Spleen (tissue), 11 donors: Measurements from ENCODE around the gene DDB1. TPM values are rescaled to one million over a fixed set of nuclear protein-coding genes. Genes with fewer than 3 reads are reported as not detected.
A peak's percentile ranks its signal among the peaks of the same experiment; 100 is the strongest.

ENCODE experiments used
- DNase-seq: peaks from one replicate; pipeline ENCODE4 v3.0.0-alpha.2; 2020
- H3K27ac ChIP-seq, 8 donors: fragments of 200-600 bp; sonication (generic) in 7 of 8; 1 replicate in 4 of 8; 2 replicates in 4 of 8; pipeline versions ENCODE4 v1.5.0 to v1.8.0; 2016 to 2021; ENCODE audit warnings: inconsistent platforms in 4 of 8, mild to moderate bottlenecking in 4 of 8, moderate library complexity in 1 of 8
- H3K27me3 ChIP-seq, 7 donors: fragments of 200-600 bp; sonication (generic) in 6 of 7; replicated peaks in 1 of 7; 1 replicate in 4 of 7; 2 replicates in 3 of 7; pipeline versions ENCODE4 v1.5.0 to v1.8.0; 2016 to 2021; ENCODE audit warnings: inconsistent platforms in 3 of 7, mild to moderate bottlenecking in 1 of 7
- H3K36me3 ChIP-seq, 6 donors: fragments of 200-600 bp; sonication (generic) in 5 of 6; 1 replicate in 4 of 6; 2 replicates in 2 of 6; pipeline versions ENCODE4 v1.5.0 to v1.8.0; 2016 to 2021; ENCODE audit warnings: inconsistent platforms in 2 of 6
- H3K4me1 ChIP-seq, 6 donors: fragments of 200-600 bp; sonication (generic) in 5 of 6; 1 replicate in 3 of 6; 2 replicates in 3 of 6; pipeline versions ENCODE4 v1.5.0 to v1.8.0; 2016 to 2021; ENCODE audit warnings: inconsistent platforms in 3 of 6
- H3K4me3 ChIP-seq, 8 donors: fragments of 200-600 bp; sonication (generic) in 7 of 8; 1 replicate in 4 of 8; 2 replicates in 4 of 8; pipeline versions ENCODE4 v1.5.0 to v1.8.0; 2016 to 2021; ENCODE audit warnings: inconsistent platforms in 4 of 8, mild to moderate bottlenecking in 4 of 8, moderate library complexity in 2 of 8
- H3K9me3 ChIP-seq, 8 donors: fragments of 200-600 bp; sonication (generic) in 7 of 8; 1 replicate in 4 of 8; 2 replicates in 4 of 8; pipeline versions ENCODE4 v1.5.0 to v1.8.0; 2016 to 2021; ENCODE audit warnings: inconsistent platforms in 4 of 8
- CTCF ChIP-seq, 11 experiments: fragments of 200-600 bp in 7 of 11; fragments of 450-650 bp in 4 of 11; sonication (generic) in 4 of 11; IDR thresholded peaks in 8 of 11; conservative IDR thresholded peaks in 3 of 11; 1 replicate in 7 of 11; 2 replicates in 4 of 11; pipeline versions ENCODE4 v1.4.0 to v1.8.0; 2016 to 2021; ENCODE audit warnings: antibody characterized with exemption in 11 of 11, inconsistent platforms in 4 of 11, mild to moderate bottlenecking in 1 of 11
- POLR2A ChIP-seq, 3 donors: fragments of 450-650 bp; IDR thresholded peaks; one replicate each; pipeline ENCODE4 v1.5.1; 2017; ENCODE audit warnings: antibody characterized with exemption in 3 of 3, mild to moderate bottlenecking in 1 of 3
- POLR2AphosphoS5 ChIP-seq, 3 donors: sonication (generic); formaldehyde crosslinking; IDR thresholded peaks; one replicate each; pipeline ENCODE4 v1.5.1; 2017; ENCODE audit warnings: antibody characterized with exemption in 3 of 3
- WGBS, 5 donors: extraction: QIAGEN DNeasy Blood & Tissue Kit in 3 of 5; methylation state at CpG; one replicate each; pipeline versions ENCODE4 v1.1.5 to v1.1.7; 2013 to 2018; 5-methylcytosine and 5-hydroxymethylcytosine counted together
- intact Hi-C: fragments of 100-400 bp; cut with DNase I; formaldehyde crosslinking; loops from one replicate; pipeline ENCODE4 v1.15.0; 2023; ENCODE audit warnings: low total_unique reads
- polyA plus RNA-seq, 3 donors: library from polyadenylated mRNA; stranded (reverse); fragments of 200-250 nt; gene quantifications; one replicate each; pipeline ENCODE4 v1.2.1, GENCODE V29; 2013
- total RNA-seq, 7 donors: library from RNA; depleted of rRNA in 3 of 7; stranded (reverse); fragments of >200 nt in 3 of 7; fragmentation: NEBNext Ultra II Directional in 4 of 7; extraction: Animal tissue kit (Norgen Biotek cat#: 25700) in 4 of 7; gene quantifications; one replicate each; pipeline versions ENCODE4 v1.1.0 to v1.2.1, GENCODE V29; 2016 to 2021
- donor health status: healthy with polysubstance abuse.
- donor health status: DM: no; HTN: no; CAD: no; lungs with moderate emphysema.
- donor health status: DM: no; HTN: no; CAD: no.
- donor health status: Bipolar disorder and iron deficiency.
- donor health status: healthy.
- donor health status: DM: no; HTN: no; CAD: no.
- donor health status: DM: yes; HTN: yes; CAD: no.

Gene DDB1
- total and polyA plus RNA-seq, 10 donors = 68.7 to 157 (median 133) TPM

DNA sequence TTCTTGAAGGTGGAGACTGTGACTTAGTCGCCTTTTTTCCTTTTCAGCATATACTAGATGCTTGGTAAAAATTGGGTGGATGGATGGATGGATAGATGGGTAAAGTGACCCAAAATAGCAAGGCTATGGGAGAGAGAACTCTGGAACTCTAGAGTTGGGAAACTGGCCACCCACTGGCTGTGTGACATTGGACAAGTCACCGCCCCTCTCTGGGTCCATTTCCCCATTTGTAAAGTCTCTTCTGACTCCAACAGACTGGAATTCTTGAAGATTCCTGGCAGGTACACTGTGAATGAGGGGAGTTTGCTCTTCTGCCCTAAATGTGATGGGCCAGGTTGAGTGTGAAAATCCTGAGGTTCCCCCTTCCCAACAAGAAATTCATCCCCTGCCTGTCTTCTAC, 8.1 kb upstream of the DDB1 start:
- 86 to 98% (median 95%) methylated on average over 2 of the region's 2 CpGs for WGBS, 5 donors
- no peak for TF ChIP-seq CTCF (IDR thresholded peaks at IDR 0.05 in 8 of 11, conservative IDR thresholded peaks at IDR 0.05 in 3 of 11)
- no peak for TF ChIP-seq POLR2AphosphoS5 (IDR thresholded peaks at IDR 0.05)
- no peak for TF ChIP-seq POLR2A (IDR thresholded peaks at IDR 0.05)

GRCh38 chr11:61339490-61339878, 6.6 kb upstream of the DDB1 start:
- peaks cover 0 to 61% (median 0%) of the 10 kb centered on the region in 6 donors for H3K36me3 ChIP-seq
- no peaks in the 10 kb centered on the region for H3K9me3 ChIP-seq
- no peak overlapping the region for H3K4me3 ChIP-seq
- intact Hi-C loops = loop anchor here (10.0 kb wide), 1 partner anchor 85 kb away; the partner anchor contains the start of gene CPSF7
- no peaks in the 10 kb centered on the region for H3K27me3 ChIP-seq
- TF ChIP-seq CTCF (IDR thresholded peaks at IDR 0.05 in 8 of 11, conservative IDR thresholded peaks at IDR 0.05 in 3 of 11) (no peak), POLR2AphosphoS5 (IDR thresholded peaks at IDR 0.05) (no peak)
- H3K27ac ChIP-seq = no peak overlapping the region
- peaks cover 11 to 37% (median 25%) of the 10 kb centered on the region in 6 donors for H3K4me1 ChIP-seq
- 89 to 95% (median 91%) methylated on average over 4 of the region's 4 CpGs for WGBS, 5 donors
- no peak for DNase-seq

More for the DNA sequence above, 8.1 kb upstream of the DDB1 start:
- no peaks in the 10 kb centered on the region for H3K9me3 ChIP-seq
- DNase-seq = no peak
- no peak overlapping the region for H3K4me3 ChIP-seq
- intact Hi-C loops = no loop called here
- H3K4me1 ChIP-seq = peaks cover 18 to 40% (median 28%) of the 10 kb centered on the region in 6 donors
- H3K27ac ChIP-seq = no peak overlapping the region
- peaks cover 0 to 75% (median 0%) of the 10 kb centered on the region in 6 donors for H3K36me3 ChIP-seq
- H3K27me3 ChIP-seq = no peaks in the 10 kb centered on the region

- Histone ChIP-seq H3K9me3 (no peaks in the 10 kb centered on the region), H3K27ac (no peak overlapping the region), H3K4me1 (peaks cover 11 to 41% (median 26%) of the 10 kb centered on the region in 6 donors), H3K27me3 (no peaks in the 10 kb centered on the region), H3K36me3 (peaks cover 0 to 56% (median 0%) of the 10 kb centered on the region in 6 donors), H3K4me3 (no peak overlapping the region)
- TF ChIP-seq POLR2AphosphoS5 (IDR thresholded peaks at IDR 0.05) (peak in 1 of 3 donors; percentile 12), POLR2A (IDR thresholded peaks at IDR 0.05) (no peak)
- DNase-seq = peak; percentile 62
- 91 to 96% (median 93%) methylated on average over 22 to 26 of the region's 26 CpGs for WGBS, 5 donors
- intact Hi-C loops = loop anchor here (10.0 kb wide), 1 partner anchor 86 kb away; the partner anchor contains the start of gene CPSF7
Observed at GRCh38 chr11:61338783-61339489, 6.0 kb upstream of the DDB1 start.

- DNase-seq = no peak
- no peaks in the 10 kb centered on the region for H3K27me3 ChIP-seq
- H3K36me3 ChIP-seq = peaks cover 0 to 47% (median 0%) of the 10 kb centered on the region in 6 donors
- no peak overlapping the region for H3K4me3 ChIP-seq
- H3K4me1 ChIP-seq = peaks cover 14 to 44% (median 27%) of the 10 kb centered on the region in 6 donors
- H3K27ac ChIP-seq = no peak overlapping the region
- no peaks in the 10 kb centered on the region for H3K9me3 ChIP-seq
- TF ChIP-seq POLR2AphosphoS5 (IDR thresholded peaks at IDR 0.05) (no peak), POLR2A (IDR thresholded peaks at IDR 0.05) (no peak), CTCF (IDR thresholded peaks at IDR 0.05 in 8 of 11, conservative IDR thresholded peaks at IDR 0.05 in 3 of 11) (no peak)
- WGBS, 5 donors = 92 to 97% (median 93%) methylated on average over 12 to 15 of the region's 15 CpGs
- intact Hi-C loops = loop anchor here (2.0 to 10.0 kb wide), 2 partner anchors 47 to 87 kb away; partner anchors contain the start of gene CPSF7
Observed at GRCh38 chr11:61337706-61338470, 5.0 kb upstream of the DDB1 start.
